NCI-H2227 (cell line): ENCODE data around the gene LPCAT2.

Experiments used
- DNase-seq: peaks from one replicate; lab custom pipeline; 2025; ENCODE audit not compliant: unreplicated experiment; lab: John Stamatoyannopoulos, UW

LPCAT2 gene

DNA sequence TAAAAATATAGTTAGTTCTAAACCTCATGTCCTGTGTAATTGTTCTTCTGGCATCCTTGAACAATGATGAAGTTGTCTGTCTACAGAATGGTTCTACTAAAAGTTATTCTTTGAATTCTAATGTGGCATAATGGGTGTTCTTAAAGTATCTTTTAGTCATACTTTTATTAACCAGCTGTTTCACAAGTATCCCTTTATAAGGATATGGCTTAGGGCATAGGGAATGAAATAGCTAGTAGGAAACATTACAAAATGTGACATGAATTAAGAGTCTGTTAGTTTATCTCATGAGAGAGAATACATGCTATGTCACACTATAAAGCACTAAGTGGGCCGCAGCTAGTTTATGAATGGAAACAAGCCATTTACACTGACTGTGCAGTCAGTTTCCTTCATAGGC lies 31.3 kb downstream of the LPCAT2 start:
- DNase-seq: no peak

DNA sequence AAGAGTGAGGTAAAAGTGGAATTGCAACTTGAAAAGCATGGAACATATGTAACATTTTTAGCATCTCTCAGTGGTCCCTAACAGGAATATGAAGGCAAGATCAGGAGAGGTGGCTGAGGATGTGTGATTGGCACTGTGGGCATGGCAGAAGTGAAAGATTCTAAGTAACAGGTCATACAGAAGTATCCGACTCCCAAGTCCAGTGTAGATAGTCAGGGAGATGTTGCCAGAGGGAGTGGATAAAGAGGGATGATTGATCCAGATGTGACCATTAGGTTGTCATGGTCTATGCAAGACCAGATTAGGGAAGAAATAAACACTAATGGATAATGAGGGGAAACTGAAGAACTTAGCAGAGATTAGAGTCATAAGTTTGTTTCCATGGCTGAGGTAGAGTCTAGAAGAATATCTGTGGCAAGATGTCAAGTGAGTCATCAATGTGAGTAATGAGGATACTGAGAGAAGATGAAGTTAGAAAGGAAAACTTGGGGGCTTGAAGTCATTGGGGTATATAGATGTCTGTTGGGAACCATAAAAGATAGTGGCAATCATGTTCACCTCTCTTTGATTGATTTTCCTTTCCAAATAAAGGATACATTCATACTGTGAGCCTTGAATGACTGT lies 33.7 kb downstream of the LPCAT2 start:
- DNase-seq: no peak

DNA sequence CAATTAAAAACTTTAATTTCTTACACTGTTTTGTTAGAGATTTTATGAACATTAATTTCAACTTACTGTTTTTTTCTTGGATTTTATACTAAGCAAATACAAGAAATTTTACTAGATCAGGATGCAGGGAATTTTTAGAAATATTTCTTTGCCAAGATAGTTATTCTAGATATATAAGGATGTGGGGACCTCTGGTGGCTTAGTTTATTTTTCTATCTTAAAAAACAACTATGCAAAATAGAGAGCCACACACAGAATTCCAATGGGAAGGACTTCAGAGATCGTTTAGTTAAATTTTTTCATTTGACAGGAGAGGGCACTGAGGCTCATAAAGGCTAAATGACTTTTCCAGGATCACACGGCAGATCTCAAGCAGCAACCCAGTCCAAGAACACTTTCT lies 34.6 kb downstream of the LPCAT2 start:
- DNase-seq: peak; percentile 29

DNA sequence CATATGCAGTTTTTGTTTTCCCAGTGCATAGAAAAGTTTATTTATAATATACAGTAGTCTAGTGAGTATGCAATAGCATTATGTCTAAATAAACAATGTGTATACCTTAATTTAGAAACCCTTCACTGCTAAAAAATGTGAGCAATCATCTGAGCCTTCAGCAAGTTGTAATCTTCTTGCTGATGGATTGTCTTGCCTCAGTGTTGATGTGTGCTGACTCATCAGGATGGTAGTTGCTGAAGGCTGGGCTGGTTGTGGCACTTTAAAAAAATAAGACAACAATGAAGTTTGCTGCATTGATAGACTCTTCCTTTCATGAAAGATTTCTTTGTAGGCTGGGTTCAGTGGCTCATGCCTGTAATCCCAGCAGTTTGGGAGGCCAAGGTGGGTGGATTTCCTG lies 43.7 kb downstream of the LPCAT2 start:
- DNase-seq: no peak

DNA sequence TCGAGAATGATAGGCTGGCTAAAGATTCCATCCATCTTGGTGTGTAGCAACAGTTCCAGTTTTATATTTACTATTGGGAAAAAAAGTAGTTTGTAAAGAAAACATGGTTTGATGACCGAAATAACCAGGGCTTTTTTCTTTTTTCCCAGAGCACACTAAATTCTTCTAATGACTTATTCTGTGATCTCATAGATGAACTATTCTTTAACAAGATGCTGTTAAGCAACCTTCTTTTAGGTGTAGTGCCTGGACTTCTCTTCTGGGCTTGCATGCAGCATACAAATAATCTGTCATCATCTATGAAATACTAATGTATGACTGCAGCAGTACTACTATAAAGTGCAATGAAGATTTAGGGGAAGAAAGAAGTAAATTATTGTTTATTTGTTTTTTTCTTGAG lies 46.6 kb downstream of the LPCAT2 start:
- DNase-seq: no peak

DNA sequence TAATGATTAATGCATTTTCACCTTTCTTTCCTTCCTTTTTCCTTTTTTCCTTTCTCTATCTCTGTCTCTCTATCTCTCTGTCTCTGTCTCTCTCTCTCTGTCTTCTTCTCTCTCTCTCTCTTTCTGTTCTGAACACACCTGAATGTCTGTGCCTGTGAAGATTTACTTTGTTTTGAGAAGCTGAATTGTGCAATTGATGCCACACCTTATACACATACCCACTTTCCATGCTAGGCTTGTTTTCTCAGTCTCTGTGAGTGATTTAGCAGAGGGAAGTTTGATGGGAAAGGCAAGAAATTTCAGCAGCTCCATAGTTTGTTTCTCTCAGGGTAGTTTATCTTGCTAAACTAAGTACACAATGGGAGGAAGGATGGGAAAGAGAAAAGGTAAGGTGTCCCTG lies 48.3 kb downstream of the LPCAT2 start:
- DNase-seq: no peak

DNA sequence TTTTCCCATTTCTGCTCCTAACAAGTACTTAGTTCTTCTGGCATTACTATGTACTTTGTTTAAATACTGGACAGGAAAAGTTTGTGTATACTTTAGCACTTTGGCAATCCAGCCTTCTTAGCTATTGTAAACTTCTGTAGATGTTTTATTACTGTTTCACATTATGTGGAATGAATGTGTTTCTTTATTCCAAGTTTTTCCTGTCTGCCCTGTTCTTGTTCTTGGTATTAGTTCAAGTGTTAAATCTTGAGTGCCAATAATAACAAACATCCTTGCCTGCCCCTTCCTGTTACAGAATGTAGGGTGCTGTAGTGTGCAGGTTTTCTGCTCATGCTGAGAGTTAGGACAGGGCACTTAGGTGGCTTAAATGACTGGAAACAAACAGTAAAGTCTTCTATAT lies 50.4 kb downstream of the LPCAT2 start:
- DNase-seq: no peak

DNA sequence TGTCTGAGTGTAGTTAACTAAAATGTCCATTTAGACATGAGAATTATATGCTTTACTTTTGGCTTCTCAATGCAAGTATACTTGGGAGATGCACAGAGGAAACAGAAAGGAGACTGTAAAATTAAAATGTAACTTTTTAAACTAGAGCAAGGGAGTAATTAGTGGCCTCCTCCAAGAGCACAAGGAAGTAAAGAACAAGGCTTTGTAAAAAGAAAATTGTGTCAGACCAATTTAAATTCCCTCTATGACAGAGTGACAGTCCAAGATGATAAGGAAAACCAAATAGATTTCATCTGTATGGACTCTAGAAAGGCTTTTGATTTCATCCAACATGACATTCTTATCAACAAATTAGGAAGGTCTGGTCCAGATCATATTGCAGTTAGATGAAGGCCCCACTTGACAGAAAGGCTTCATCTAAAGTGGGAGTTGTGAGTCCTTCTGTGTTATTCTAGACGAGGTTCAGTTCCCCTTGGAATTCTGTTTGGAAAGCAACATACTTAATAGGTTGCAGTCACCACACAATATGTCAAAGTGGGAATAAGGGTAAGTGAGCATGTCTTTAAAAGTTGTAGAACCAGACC lies 51.2 kb downstream of the LPCAT2 start:
- no peak for DNase-seq

DNA sequence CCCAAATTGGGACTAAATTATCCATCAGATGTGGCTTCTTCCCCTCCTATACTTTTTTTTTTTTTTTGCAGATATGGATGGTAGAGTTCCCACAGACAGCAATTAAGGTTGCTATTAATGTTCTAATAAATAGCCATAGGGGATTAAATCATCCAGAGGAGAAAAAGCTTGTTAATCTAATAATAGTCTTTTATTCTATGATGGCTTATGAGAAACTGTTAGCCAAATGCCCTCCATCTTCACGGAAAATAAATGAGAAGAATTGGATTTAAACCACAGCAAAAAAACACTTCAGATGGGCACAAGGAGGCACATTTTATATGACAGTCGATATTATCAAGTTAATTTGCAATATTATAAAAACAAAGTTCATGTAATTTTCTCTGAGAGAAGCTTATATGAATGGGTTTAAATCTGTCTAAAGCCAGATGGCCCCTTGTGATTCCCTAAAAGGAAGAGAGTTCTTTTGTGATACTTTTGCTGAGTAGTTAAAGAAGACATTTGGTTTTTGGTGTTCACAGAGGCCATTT lies 52.5 kb downstream of the LPCAT2 start:
- no peak for DNase-seq

DNA sequence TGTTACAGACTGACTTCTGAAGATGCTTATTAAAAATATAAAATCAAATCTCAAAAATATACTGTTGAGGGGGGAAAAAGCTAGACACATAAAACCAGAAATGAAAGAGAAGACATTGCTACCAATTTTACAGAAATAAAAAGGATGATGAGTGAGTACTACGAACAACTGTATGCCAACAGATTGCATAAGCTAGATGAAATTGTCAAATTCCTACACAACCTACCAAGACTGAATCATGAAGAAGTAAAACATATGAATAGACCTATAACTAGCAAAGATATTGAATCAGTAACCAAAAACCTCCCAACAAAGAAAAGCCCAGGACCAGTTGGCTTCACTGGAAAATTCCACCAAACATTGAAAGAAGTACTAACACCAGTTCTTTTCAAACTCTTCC lies 54.1 kb downstream of the LPCAT2 start:
- DNase-seq: no peak

DNA sequence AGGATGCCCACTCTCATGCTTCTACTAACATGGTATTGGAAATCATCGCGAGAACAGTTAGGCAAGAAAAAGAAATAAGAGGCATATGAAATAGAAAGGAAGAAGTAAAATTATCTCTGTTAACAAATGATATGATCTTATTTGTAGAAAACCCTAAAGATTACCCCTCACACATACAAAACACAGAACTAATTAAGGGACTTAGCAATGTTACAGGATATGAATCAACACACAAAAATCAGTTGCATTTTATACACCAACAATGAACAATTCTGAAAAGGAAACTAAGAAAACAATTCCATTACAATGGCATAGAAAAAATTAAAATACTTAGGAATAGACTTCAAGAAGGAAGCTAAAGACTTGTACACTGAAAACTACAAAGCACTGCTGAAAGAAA lies 54.9 kb downstream of the LPCAT2 start:
- no peak for DNase-seq

DNA sequence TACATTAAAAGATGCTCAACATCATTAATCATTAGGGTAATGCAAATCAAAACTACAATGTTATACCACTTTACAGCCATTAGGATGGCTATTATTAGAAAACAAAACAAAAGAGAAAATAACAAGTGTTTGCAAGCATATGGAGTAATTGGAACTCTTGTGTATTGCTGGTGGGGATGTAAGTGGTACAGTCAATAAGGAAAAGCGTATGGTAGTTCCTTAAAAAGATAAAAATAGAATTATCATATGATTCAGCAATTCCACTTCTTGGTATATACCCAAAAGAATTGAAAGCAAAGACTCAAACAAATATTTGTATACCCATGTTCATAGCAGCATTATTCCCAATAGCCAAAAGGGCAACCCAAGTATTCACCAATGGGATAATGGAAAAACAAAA lies 56.2 kb downstream of the LPCAT2 start:
- no peak for DNase-seq

DNA sequence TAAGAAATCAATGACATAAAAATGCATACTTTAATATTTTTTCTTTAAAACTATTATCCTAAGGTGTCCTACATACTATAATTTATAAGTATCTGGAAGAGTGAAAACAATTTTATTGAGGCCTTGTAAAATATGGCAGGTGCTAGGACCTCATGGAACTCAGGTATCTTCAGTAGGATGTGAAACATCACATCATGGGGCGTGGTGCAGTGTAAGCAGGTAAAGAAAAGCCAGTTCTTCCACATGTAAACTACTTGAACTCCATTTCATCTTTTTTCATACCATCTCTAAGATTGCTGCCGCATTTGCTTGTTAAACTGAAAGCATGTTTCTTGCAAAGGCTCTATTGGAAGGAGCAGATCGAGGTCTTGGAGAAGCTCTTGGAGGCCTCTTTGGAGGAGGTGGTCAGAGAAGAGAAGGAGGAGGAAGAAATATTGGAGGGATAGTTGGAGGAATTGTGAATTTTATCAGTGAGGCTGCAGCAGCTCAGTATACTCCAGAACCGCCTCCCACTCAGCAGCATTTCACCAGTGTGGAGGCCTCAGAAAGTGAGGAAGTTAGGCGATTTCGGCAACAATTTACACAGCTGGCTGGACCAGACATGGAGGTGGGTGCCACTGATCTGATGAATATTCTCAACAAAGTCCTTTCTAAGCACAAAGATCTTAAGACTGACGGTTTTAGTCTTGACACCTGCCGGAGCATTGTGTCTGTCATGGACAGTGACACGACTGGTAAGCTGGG lies 57.7 kb downstream of the LPCAT2 start, which contains the start of gene CAPNS2:
Gene CAPNS2, plus strand, starts transcription at position 253 of the 744 bp plus-strand sequence. Its CDS starts 73 bp downstream, at position 326.
- DNase-seq: no peak

DNA sequence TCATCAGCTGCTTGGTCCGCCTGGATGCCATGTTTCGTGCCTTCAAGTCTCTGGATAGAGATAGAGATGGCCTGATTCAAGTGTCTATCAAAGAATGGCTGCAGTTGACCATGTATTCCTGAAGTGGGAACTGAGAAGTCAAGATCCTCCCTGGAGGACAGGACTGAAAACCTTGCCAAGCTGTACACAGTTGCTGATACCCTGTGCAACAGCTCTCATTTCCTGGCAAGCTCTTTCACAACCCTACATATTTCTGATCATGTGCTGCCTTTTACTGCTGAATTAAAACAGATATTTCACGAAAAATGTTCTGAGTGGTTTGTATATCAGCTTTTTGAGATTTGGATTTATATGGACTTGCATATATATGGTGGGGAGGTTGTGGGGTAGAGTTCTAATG lies 58.5 kb downstream of the LPCAT2 start:
- DNase-seq: no peak

DNA sequence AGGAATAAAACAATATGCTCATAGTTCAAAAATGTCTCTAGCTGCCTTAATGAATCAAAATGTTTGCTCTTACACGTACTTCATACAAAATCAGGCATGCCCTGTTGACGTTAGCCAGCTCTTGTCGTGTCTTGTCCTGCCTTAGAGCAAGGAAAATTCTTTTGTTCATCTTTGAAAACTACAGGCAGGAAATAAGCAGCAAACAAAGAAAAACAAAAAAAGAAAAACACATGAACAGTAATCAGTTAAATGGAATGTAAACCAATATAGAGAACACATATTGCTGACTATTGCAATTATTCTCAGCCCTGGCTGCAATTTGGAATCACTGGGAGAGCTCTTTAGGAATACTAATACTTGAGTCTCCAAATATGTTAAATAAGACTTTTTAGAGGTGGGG lies 59.3 kb downstream of the LPCAT2 start:
- no peak for DNase-seq

DNA sequence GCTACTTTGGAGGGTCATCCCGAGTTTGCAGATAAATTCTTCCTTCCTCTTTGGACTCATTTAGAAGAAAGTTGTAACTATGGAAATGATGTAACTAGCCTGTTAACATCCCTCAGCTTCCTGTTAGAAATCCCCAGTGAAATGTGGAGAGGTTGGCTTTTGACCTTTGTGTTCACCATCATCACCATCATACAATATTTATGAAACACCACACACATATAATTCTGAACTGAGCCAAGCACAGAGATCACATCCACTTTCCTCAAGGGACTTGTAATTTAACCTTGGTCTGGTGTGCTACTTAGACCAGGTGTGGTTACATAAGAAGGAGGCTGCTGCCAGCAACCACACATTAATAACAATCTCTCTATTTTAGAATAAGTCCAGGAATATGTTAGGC lies 60.2 kb downstream of the LPCAT2 start:
- no peak for DNase-seq

DNA sequence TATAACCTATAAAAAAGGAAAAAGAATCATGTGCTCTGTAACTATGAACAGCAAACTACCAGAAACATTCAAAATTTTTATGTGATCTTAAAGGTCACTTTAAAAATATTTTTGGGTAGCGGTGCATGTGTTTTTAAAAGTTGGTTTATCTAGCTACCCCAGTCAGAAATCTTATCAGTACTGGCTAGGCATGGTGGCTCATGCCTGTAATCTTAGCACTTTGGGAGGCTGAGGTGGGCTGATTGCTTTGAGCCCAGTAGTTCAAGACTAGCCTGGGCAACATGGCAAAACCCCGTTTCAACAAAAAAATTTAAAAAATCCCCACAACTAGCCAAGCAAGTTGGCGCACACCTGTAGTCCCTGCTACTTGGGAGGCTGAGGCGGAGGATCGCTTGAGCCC lies 61.3 kb downstream of the LPCAT2 start:
- DNase-seq: no peak

DNA sequence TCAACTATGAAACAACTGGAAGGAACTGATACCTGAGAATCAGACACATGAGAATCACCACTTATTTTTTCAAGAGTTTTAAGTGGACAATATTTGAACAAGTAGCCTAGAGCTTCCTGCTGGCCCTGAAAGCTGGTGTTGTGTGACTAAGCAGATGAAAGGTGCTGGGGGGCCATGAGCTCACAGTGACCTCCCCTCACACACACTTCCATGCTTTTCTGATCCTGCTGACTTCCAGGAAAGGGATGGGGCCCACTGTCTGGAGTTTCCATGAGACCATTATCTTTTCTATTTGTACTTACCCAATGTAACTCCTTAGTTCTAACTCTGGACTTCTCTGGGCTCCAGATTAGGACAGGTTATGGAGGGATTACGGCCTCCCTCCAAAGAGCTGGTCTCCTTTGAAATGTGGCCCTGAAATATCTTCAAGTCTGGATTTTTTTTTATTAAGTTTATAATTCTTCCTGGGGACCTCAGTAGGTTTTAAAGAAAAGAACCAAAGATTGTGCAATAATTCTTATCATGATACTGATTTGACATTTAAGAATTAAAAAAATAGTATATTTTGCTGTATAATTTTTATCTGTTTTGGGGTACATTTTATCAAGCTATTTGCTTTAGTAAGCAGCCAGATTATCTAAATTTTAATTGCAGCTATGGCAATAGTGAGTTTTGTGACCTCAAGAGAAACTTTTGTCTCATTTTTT lies 62.5 kb downstream of the LPCAT2 start:
- DNase-seq: no peak

DNA sequence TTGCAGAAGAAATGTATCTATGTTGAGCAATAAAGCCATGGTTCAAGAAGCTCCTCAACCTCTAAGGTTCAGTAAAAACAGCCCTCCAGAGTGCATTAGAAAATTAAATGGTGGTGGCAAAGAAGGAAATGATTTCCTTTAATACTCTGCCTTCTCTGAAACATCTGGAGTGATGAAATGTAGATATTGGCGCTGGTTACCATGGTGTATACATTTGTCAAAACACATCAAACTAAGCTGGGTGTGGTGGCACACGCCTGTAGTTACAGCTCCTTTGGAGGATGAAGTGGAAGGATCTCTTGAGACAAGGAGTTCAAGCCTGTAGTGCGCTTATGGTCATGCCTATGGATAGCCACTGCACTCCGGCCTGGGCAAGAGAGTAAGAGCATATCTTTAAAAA lies 63.6 kb downstream of the LPCAT2 start:
- no peak for DNase-seq

DNA sequence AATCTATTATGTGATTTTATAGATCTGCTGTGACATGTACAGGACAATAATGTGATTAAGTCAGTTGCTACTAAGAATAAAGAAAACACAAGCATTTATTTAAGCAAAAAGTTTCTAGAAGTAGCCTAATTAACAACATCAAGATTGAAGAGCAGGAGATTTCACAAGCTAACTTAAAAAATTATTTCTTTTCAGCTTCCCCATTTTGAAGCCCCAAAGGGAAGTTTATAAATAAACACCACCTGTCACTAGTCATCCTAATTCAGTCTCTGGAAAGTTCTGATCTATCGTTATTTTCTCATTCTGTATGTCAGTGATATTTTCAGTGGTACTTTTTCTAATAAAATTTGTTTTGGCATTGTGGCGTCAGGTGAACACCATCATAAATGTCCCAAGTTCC lies 65.9 kb downstream of the LPCAT2 start:
- no peak for DNase-seq

DNA sequence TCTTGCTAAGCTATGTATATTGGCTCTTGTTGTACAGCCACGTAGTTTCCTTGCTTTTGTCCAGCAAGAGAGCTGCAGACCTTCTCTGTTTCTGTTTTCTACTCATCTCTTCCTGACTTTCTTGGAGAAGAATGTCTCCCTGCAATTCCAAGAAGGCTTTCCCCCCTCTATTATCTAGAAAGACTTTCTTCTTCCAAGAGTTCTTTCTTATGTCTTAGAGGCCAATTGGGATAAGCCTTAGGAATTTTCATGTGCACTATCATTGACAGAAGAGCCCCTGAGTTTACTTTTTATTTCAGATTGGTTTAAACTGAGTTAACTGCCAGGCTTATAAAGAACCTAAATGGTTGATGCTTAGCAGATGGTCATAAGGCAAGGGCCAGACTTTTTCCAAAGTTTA lies 66.6 kb downstream of the LPCAT2 start:
- DNase-seq: no peak

DNA sequence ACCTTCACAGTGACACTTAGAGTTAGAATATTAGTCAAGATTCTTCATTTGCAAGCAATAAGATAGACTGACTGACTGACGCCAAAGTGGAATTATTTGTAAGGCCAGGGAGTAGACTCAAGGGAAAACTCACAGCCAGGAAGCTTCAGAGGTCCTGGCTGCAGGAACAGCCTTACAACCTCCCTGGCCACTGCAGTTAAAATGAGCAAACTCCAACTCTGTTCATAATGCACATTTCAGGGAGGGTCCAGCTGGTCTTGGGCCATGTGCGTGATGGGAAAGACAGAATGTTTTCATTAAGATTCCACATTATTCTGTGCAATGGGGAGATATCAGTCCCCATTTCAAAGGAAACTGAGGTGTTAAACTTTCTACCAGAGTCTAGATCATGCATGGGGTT lies 67.5 kb downstream of the LPCAT2 start:
- no peak for DNase-seq
